ENCODE results near the gene LPCAT1. TPM values are rescaled to one million over a fixed set of nuclear protein-coding genes. Genes with fewer than 3 reads are reported as not detected.
A peak's percentile ranks its signal among the peaks of the same experiment; 100 is the strongest.

Gene LPCAT1
- total and polyA plus RNA-seq, 2 of the 13 experiments (the other 11 are each of a cell fraction or from before 2014, with no cell fraction given), result 29.8 to 90.6 TPM

DNA sequence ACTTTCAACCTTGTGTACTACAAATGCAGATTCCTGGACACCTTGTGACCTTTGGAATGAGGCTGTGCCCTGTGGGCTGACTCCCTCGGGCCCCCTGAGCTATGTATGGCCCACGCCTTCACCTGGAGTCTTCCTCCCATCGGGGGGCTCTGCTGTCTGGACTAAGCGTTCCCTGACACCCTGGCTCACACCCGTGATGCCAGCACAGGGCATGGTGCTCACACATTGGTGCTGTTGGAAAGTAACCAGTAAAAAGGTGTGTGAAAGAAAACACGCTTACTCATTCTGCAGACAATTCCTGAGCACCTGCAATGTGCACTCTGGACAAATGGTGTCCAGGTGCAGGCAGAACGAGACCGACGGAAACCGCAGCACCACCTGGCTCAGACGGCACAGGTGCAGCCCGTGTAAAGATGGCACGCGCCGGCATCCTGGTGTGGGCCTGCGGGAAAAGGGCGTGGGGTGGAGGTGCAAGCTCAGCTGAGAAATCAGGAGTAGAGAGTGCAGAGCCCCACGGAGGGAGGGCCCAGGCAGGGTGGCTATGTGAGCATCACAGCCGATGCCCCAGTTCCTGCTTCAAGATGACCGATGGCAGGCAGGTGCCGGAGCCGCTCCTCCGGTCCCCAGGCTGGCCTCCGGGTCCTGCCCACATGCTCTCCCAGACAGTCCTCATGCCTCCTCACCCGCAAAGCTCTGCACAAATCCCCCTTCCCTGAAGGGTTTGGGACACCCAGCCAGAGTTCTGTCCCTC lies 11.0 kb downstream of the LPCAT1 start:
- Histone ChIP-seq H3K4me1 (ENCODE audit: insufficient read depth, low read length) (peaks cover 55% of the 10 kb centered on the region), H3K27ac (ENCODE audit: extremely low read length, insufficient read depth, low read length) (no peak overlapping the region), H4K20me1 (ENCODE audit: insufficient read depth, low read length) (peaks cover 82% of the 10 kb centered on the region), H3K4me2 (ENCODE audit: low read depth, low read length) (no peak overlapping the region), H3K79me2 (ENCODE audit: insufficient read depth, low read length) (peaks cover 92% of the 10 kb centered on the region), H3K27me3 (ENCODE audit: control insufficient read depth in 1 of 2, insufficient read depth in 2 of 2, low read length in 2 of 2) (no peaks in the 10 kb centered on the region), H3K36me3 (replicated peaks in 1 of 2; ENCODE audit: control insufficient read depth in 1 of 2, insufficient read depth in 2 of 2, low read length in 2 of 2) (peaks cover 25 to 68% of the 10 kb centered on the region in 2 experiments), H3K9ac (ENCODE audit: insufficient read depth, low read depth, low read length) (no peak overlapping the region), H3K4me3 (replicated peaks in 1 of 3; ENCODE audit: insufficient read depth in 1 of 3, low read depth in 2 of 3, low read length in 3 of 3) (no peak overlapping the region), H2AFZ (ENCODE audit: low read length) (no peak overlapping the region), H3K9me3 (ENCODE audit: low read length) (no peaks in the 10 kb centered on the region)
- BruUV-seq (replicated peaks), result no TSS peak
- POLR2A ChIA-PET, result no interaction called here
- no peak for DNase-seq (ENCODE audit: low spot score)
- no peak for FAIRE-seq
- intact Hi-C loops (cut with micrococcal nuclease; ENCODE audit: unreplicated experiment) (no loop called here), in situ Hi-C loops (cut with HindIII; ENCODE audit: extremely low pct_ligation_motif_present, low pct_unique_long_range_greater_than_20kb) (loop anchor here (25.0 kb wide), 1 partner anchor 125 kb away; no protein-coding TSS in a partner anchor)
- WGBS (ENCODE audit: low lambda C conversion rate), result 91% methylated on average over 20 of the region's 25 CpGs
- CTCF ChIA-PET (ENCODE audit: low intra/inter-chr PET ratio, low total read pairs), result interaction anchor here (1.4 kb wide), 1 partner anchor 89 kb away, joined by 4 read pairs; no protein-coding TSS in a partner anchor
- ATAC-seq, result no peak
- TF ChIP-seq ZBTB34 (CRISPR knock-in tag; IDR thresholded peaks at IDR 0.05) (no peak), SYNCRIP (IDR thresholded peaks at IDR 0.05; ENCODE audit: insufficient read depth, low read depth, low read length) (no peak), RBM22 (optimal IDR thresholded peaks at IDR 0.05; ENCODE audit: low read length) (no peak), ZNF841 (CRISPR knock-in tag; IDR thresholded peaks at IDR 0.05; ENCODE audit: borderline replicate concordance) (no peak), ZUFSP (CRISPR knock-in tag; IDR thresholded peaks at IDR 0.05; ENCODE audit: borderline replicate concordance) (no peak), HNF4A (CRISPR knock-in tag; IDR thresholded peaks at IDR 0.05) (0 out of 2 replicates have a peak, but pooled peaks have one; percentile 8), ARHGAP35 (CRISPR knock-in tag; IDR thresholded peaks at IDR 0.05; ENCODE audit: borderline replicate concordance) (no peak), NFYC (CRISPR knock-in tag; IDR thresholded peaks at IDR 0.05) (no peak), MED13 (CRISPR knock-in tag; IDR thresholded peaks at IDR 0.05) (no peak)
- TF ChIP-seq, protein P1, sequence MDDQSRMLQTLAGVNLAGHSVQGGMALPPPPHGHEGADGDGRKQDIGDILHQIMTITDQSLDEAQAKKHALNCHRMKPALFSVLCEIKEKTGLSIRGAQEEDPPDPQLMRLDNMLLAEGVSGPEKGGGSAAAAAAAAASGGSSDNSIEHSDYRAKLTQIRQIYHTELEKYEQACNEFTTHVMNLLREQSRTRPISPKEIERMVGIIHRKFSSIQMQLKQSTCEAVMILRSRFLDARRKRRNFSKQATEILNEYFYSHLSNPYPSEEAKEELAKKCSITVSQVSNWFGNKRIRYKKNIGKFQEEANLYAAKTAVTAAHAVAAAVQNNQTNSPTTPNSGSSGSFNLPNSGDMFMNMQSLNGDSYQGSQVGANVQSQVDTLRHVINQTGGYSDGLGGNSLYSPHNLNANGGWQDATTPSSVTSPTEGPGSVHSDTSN (CRISPR knock-in tag; IDR thresholded peaks at IDR 0.05; ENCODE audit: borderline replicate concordance), result no peak
- TF ChIP-seq, protein P2, sequence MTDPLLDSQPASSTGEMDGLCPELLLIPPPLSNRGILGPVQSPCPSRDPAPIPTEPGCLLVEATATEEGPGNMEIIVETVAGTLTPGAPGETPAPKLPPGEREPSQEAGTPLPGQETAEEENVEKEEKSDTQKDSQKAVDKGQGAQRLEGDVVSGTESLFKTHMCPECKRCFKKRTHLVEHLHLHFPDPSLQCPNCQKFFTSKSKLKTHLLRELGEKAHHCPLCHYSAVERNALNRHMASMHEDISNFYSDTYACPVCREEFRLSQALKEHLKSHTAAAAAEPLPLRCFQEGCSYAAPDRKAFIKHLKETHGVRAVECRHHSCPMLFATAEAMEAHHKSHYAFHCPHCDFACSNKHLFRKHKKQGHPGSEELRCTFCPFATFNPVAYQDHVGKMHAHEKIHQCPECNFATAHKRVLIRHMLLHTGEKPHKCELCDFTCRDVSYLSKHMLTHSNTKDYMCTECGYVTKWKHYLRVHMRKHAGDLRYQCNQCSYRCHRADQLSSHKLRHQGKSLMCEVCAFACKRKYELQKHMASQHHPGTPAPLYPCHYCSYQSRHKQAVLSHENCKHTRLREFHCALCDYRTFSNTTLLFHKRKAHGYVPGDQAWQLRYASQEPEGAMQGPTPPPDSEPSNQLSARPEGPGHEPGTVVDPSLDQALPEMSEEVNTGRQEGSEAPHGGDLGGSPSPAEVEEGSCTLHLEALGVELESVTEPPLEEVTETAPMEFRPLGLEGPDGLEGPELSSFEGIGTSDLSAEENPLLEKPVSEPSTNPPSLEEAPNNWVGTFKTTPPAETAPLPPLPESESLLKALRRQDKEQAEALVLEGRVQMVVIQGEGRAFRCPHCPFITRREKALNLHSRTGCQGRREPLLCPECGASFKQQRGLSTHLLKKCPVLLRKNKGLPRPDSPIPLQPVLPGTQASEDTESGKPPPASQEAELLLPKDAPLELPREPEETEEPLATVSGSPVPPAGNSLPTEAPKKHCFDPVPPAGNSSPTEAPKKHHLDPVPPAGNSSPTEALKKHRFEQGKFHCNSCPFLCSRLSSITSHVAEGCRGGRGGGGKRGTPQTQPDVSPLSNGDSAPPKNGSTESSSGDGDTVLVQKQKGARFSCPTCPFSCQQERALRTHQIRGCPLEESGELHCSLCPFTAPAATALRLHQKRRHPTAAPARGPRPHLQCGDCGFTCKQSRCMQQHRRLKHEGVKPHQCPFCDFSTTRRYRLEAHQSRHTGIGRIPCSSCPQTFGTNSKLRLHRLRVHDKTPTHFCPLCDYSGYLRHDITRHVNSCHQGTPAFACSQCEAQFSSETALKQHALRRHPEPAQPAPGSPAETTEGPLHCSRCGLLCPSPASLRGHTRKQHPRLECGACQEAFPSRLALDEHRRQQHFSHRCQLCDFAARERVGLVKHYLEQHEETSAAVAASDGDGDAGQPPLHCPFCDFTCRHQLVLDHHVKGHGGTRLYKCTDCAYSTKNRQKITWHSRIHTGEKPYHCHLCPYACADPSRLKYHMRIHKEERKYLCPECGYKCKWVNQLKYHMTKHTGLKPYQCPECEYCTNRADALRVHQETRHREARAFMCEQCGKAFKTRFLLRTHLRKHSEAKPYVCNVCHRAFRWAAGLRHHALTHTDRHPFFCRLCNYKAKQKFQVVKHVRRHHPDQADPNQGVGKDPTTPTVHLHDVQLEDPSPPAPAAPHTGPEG (CRISPR knock-in tag; IDR thresholded peaks at IDR 0.05), result no peak
- TF ChIP-seq, protein P3, sequence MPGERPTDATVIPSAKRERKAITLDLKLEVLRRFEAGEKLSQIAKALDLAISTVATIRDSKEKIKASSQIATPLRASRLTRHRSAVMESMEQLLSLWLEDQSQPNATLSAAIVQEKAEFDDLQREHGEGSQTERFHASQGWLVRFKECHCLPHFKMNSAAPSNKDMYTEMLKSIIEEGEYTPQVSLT (CRISPR knock-in tag; IDR thresholded peaks at IDR 0.05; ENCODE audit: borderline replicate concordance, low read depth), result no peak

All from HepG2 (cell line).